OCI-LY7 (cell line): ENCODE data around the gene BICRAL. TPM values are rescaled to one million over a fixed set of nuclear protein-coding genes. Genes with fewer than 3 reads are reported as not detected.
"Not testable (repeated sequence)": the region's sequence is repeated elsewhere in the genome, so short reads cannot be mapped to it uniquely, and the experiment has no call there.

ENCODE experiments used
- BruUV-seq: library from RNA; stranded (reverse); fragments of 400-500 nt; replicated peaks from 2 replicates; lab custom pipeline; 2021; lab: Mats Ljungman, UMichigan
- CTCF ChIA-PET: fragments of 300-600 bp; sonication (Branson Sonifier 250); formaldehyde crosslinking; loops from one replicate; lab custom pipeline; 2022; ENCODE audit warnings: antibody characterized with exemption; ENCODE audit not compliant: unreplicated experiment; lab: Charles Lee
- POLR2A ChIA-PET: fragments of 300-600 bp; sonication (Branson Sonifier 250); formaldehyde crosslinking; loops from one replicate; lab custom pipeline; 2022; ENCODE audit warnings: antibody characterized with exemption; lab: Charles Lee
- DNase-seq: peaks from one replicate; pipeline ENCODE4 v3.0.0-alpha.2; 2015; ENCODE audit warnings: low spot score
- H2AFZ ChIP-seq: fragments of 200-600 bp; sonication (generic), shearing (Covaris generic); 2 replicates; pipeline ENCODE4 v1.6.1; 2014; ENCODE audit warnings: mild to moderate bottlenecking, antibody characterized with exemption, low read length, moderate library complexity
- H3K27ac ChIP-seq: fragments of 200-600 bp; sonication (generic); 2 replicates; pipeline ENCODE4 v1.5.1; 2014; ENCODE audit warnings: mixed run types, low read depth, mild to moderate bottlenecking, moderate library complexity, low read length, inconsistent platforms; ENCODE audit not compliant: poor library complexity, severe bottlenecking
- H3K36me3 ChIP-seq: fragments of 200-600 bp; sonication (generic); 2 replicates; pipeline ENCODE4 v1.6.1; 2014; ENCODE audit warnings: mild to moderate bottlenecking, antibody characterized with exemption, low read length, moderate library complexity, mixed read lengths; ENCODE audit not compliant: insufficient read depth
- H3K4me1 ChIP-seq: fragments of 200-600 bp; sonication (generic); 2 replicates; pipeline ENCODE4 v1.5.1; 2014; ENCODE audit warnings: mild to moderate bottlenecking, low read length; ENCODE audit not compliant: insufficient read depth, poor library complexity, severe bottlenecking
- H3K4me2 ChIP-seq: fragments of 200-600 bp; sonication (generic); 2 replicates; pipeline ENCODE4 v1.6.1; 2014; ENCODE audit warnings: mild to moderate bottlenecking, low read length
- H3K4me3 ChIP-seq: fragments of 200-600 bp; sonication (generic); 2 replicates; pipeline ENCODE4 v1.5.1; 2014; ENCODE audit warnings: mild to moderate bottlenecking, low read depth, low read length; ENCODE audit not compliant: poor library complexity, severe bottlenecking
- H3K79me2 ChIP-seq: fragments of 200-600 bp; sonication (generic); 2 replicates; pipeline ENCODE4 v1.6.1; 2016; ENCODE audit warnings: low read depth, mild to moderate bottlenecking, low read length, moderate library complexity, mixed read lengths; ENCODE audit not compliant: insufficient read depth
- H3K9me2 ChIP-seq: fragments of 200-600 bp; sonication (generic); 2 replicates; pipeline ENCODE4 v1.6.1; 2016; ENCODE audit warnings: mild to moderate bottlenecking, low read length, mixed read lengths; ENCODE audit not compliant: insufficient read depth
- H3K9me3 ChIP-seq: fragments of 200-600 bp; sonication (generic); 2 replicates; pipeline ENCODE4 v1.6.1; 2014; ENCODE audit warnings: mild to moderate bottlenecking, mixed run types, low read length, mixed read lengths
- H4K20me1 ChIP-seq: fragments of 200-600 bp; sonication (generic); 2 replicates; pipeline ENCODE4 v1.6.1; 2014; ENCODE audit warnings: mild to moderate bottlenecking, antibody characterized with exemption, low read length, moderate library complexity, mixed read lengths; ENCODE audit not compliant: insufficient read depth
- EZH2phosphoT487 ChIP-seq: fragments of 200-600 bp; sonication (generic); IDR thresholded peaks from 2 replicates; pipeline ENCODE4 v1.6.1; 2018; ENCODE audit warnings: low read depth, borderline replicate concordance, mild to moderate bottlenecking, mixed run types, antibody characterized with exemption, low read length, moderate library complexity, mixed read lengths
- intact Hi-C: fragments of 100-400 bp; cut with micrococcal nuclease; formaldehyde crosslinking; loops from one replicate; pipeline ENCODE4 v1.10.0; 2022; ENCODE audit not compliant: unreplicated experiment
- total RNA-seq, 2 experiments: library from RNA; depleted of rRNA in 1 of 2; stranded (reverse); fragments of >200 nt in 1 of 2; shearing (Covaris generic) in 1 of 2; gene quantifications; 2 replicates each; pipeline ENCODE4 v1.2.3, GENCODE V29; 2014 to 2022
- TF ChIP-seq, protein P1 (sequence below): fragments of 200-600 bp; sonication (generic); conservative IDR thresholded peaks from 2 replicates; pipeline ENCODE4 v1.5.1; 2014; ENCODE audit warnings: mild to moderate bottlenecking, antibody characterized with exemption, low read length, moderate library complexity, mixed read lengths

The BICRAL gene
- total RNA-seq, 2 experiments from 2014 or later: 10.3 to 25.7 TPM

DNA sequence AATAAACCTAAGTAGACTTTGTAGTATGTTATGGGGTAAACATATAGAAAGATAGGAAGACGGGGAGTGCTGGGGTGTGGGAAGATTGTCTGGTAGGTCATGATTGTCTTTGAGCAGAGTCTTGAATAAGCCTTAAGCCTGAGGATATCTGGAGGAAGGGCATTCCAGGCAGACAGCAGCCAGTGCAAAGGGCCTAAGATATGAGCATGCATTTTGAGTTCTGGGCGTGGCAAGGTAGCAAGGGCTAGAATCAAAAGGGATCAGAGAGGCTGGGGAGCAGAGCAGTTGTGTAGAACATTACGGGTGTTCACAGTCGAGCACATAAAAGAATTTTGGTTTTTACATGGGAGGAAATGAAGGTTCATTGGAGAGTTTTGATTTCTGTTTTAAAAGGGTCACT is 14.3 kb downstream of the BICRAL start:
- TSS peak; percentile 14 for BruUV-seq
- H3K36me3 ChIP-seq: peaks cover 18% of the 10 kb centered on the region; the same call in 1 of the 2 replicates
- H3K9me2 ChIP-seq: no peaks in the 10 kb centered on the region
- DNase-seq: no peak
- TF ChIP-seq EZH2phosphoT487: no peak
- TF ChIP-seq, protein P1, sequence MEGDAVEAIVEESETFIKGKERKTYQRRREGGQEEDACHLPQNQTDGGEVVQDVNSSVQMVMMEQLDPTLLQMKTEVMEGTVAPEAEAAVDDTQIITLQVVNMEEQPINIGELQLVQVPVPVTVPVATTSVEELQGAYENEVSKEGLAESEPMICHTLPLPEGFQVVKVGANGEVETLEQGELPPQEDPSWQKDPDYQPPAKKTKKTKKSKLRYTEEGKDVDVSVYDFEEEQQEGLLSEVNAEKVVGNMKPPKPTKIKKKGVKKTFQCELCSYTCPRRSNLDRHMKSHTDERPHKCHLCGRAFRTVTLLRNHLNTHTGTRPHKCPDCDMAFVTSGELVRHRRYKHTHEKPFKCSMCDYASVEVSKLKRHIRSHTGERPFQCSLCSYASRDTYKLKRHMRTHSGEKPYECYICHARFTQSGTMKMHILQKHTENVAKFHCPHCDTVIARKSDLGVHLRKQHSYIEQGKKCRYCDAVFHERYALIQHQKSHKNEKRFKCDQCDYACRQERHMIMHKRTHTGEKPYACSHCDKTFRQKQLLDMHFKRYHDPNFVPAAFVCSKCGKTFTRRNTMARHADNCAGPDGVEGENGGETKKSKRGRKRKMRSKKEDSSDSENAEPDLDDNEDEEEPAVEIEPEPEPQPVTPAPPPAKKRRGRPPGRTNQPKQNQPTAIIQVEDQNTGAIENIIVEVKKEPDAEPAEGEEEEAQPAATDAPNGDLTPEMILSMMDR: no peak
- peaks cover 11% of the 10 kb centered on the region; the same call in 1 of the 2 replicates for H3K79me2 ChIP-seq
- no peaks in the 10 kb centered on the region for H3K4me1 ChIP-seq
- H3K4me3 ChIP-seq: no peak overlapping the region
- H3K9me3 ChIP-seq: no peaks in the 10 kb centered on the region
- ChIA-PET CTCF (no interaction called here), POLR2A (interaction anchor here (0.7 kb wide), 1 partner anchor 64 kb away, joined by 8 read pairs; no protein-coding TSS in a partner anchor)
- H4K20me1 ChIP-seq: no peaks in the 10 kb centered on the region
- H3K4me2 ChIP-seq: no peak overlapping the region
- intact Hi-C loops: no loop called here
- no peak overlapping the region for H2AFZ ChIP-seq
- H3K27ac ChIP-seq: no peak overlapping the region

DNA sequence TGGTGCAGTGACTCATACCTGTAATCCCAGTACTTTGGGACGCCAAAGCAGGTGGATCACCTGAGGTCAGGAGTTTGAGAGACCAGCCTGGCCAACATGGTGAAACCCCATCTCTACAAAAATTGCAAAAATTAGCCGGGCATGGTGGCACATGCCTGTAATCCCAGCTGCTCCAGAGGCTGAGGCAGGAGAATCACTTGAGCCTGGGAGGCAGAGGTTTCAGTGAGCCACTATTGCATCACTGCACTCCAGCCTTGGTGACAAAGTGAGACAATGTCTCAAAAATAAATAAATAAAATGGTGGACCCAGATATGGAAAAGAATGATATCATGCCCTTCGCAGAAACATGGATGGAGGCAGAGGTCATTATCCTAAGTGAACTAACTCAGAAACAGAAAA is 15.8 kb downstream of the BICRAL start:
- H3K4me1 ChIP-seq, H3K36me3 ChIP-seq, H3K9me2 ChIP-seq, H4K20me1 ChIP-seq, DNase-seq, BruUV-seq, H3K27ac ChIP-seq, CTCF ChIA-PET, H3K79me2 ChIP-seq, H3K9me3 ChIP-seq, H2AFZ ChIP-seq, intact Hi-C loops, H3K4me2 ChIP-seq, H3K4me3 ChIP-seq: not testable (repeated sequence)
- POLR2A ChIA-PET: interaction anchor here (0.5 to 0.6 kb wide), 2 partner anchors 25 to 346 kb away, joined by 3 to 4 read pairs; no protein-coding TSS in a partner anchor

DNA sequence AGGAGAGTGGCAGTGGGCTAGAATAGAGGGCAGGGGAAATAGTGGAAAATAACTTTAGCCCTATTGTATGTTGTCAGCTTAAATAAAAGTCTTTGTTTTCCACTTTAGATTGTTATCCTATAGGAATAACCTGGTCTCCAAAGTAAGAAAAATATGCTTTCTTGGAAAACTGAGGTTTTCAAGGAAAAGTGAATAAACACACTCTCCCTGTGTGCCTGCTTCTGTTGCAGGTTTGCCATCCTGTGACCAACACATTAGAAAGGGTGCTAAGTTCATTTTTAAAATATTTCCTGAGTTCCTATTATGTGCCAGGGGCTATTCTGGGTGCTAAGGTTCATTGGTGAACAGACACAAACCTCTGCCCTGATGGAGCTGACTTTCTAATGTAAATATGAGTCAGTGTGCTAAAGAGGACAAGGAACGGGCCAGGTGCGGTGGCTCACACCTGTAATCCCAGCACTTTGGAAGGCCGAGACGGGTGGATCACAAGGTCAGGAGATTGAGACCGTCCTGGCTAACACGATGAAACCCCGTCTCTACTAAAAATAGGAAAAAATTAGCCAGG is 23.5 kb downstream of the BICRAL start:
- H3K27ac ChIP-seq: no peak overlapping the region
- H3K36me3 ChIP-seq: peaks cover 14% of the 10 kb centered on the region; the same call in 1 of the 2 replicates
- DNase-seq: no peak
- BruUV-seq: no TSS peak
- no peak overlapping the region for H3K4me3 ChIP-seq
- POLR2A ChIA-PET: interaction anchor here (0.7 kb wide), 1 partner anchor 338 kb away, joined by 3 read pairs; no protein-coding TSS in a partner anchor
- intact Hi-C loops: no loop called here
- peaks cover 10% of the 10 kb centered on the region; the same call in 1 of the 2 replicates for H3K79me2 ChIP-seq
- no peaks in the 10 kb centered on the region for H3K4me1 ChIP-seq
- H3K4me2 ChIP-seq: no peak overlapping the region
- CTCF ChIA-PET: no interaction called here
- TF ChIP-seq EZH2phosphoT487: no peak
- TF ChIP-seq, protein P1: no peak
- H2AFZ ChIP-seq: no peak overlapping the region
- H3K9me2 ChIP-seq: no peaks in the 10 kb centered on the region
- no peaks in the 10 kb centered on the region for H3K9me3 ChIP-seq
- H4K20me1 ChIP-seq: no peaks in the 10 kb centered on the region

DNA sequence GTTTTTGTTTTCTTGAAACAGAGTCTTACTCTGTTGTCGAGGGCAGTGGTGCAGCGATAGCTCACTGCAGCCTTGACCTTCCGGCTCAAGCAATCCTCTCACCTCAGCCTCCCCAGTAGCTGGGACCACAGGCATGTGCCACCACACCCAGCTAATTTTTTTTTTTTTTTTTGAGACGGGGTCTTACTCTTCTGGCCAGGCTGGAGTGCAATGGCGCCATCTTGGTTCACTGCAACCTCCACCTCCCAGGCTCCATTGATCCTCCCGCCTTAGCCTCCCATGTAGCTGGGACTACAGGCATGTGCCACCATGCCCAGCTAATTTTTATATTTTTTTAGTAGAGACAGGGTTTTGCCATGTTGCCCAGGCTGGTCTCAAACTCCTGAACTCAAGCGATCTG is 24.5 kb downstream of the BICRAL start:
- intact Hi-C loops, CTCF ChIA-PET: not testable (repeated sequence)

More for the DNA sequence above, 24.5 kb downstream of the BICRAL start:
- BruUV-seq, POLR2A ChIA-PET, H2AFZ ChIP-seq, H4K20me1 ChIP-seq, H3K79me2 ChIP-seq, H3K9me2 ChIP-seq, H3K4me2 ChIP-seq, H3K4me1 ChIP-seq, DNase-seq, H3K27ac ChIP-seq, H3K4me3 ChIP-seq, H3K9me3 ChIP-seq: not testable (repeated sequence)
- peaks cover 22% of the 10 kb centered on the region for H3K36me3 ChIP-seq
